ENCODE measurements around the gene ZNF337.

GRCh38 chr20:25624500-25624939 lies 72.1 kb downstream of the ZNF337 start:
- TF ChIP-seq CTCF (IDR thresholded peaks at IDR 0.05), result no peak
- no peak for TF ChIP-seq EP300 (IDR thresholded peaks at IDR 0.05)
- TF ChIP-seq POLR2A (IDR thresholded peaks at IDR 0.05), result no peak

Data from stomach (tissue), 4 donors.